ENCODE measurements around the gene SH3BP5.
A peak's percentile ranks its signal among the peaks of the same experiment; 100 is the strongest.

Gene SH3BP5

GRCh38 chr3:15260531-15260930 is 71.9 kb downstream of the SH3BP5 start:
- peaks cover 21% of the 10 kb centered on the region for H3K4me1 Mint-ChIP-seq (ENCODE audit: low read depth)

GRCh38 chr3:15258720-15259119 is 73.7 kb downstream of the SH3BP5 start:
- Mint-ChIP-seq H3K27ac (no peak overlapping the region), H3K9me3 (no peaks in the 10 kb centered on the region), H3K36me3 (ENCODE audit: low read depth) (peaks cover 53% of the 10 kb centered on the region), H3K27me3 (ENCODE audit: low read depth) (no peaks in the 10 kb centered on the region), H3K4me1 (ENCODE audit: low read depth) (peaks cover 12% of the 10 kb centered on the region), H3K4me3 (no peak overlapping the region)

More at GRCh38 chr3:15260531-15260930, 71.9 kb downstream of the SH3BP5 start:
- Mint-ChIP-seq H3K27ac (no peak overlapping the region), H3K27me3 (ENCODE audit: low read depth) (no peaks in the 10 kb centered on the region), H3K36me3 (ENCODE audit: low read depth) (peaks cover 51% of the 10 kb centered on the region), H3K9me3 (no peaks in the 10 kb centered on the region), H3K4me3 (no peak overlapping the region)

DNA sequence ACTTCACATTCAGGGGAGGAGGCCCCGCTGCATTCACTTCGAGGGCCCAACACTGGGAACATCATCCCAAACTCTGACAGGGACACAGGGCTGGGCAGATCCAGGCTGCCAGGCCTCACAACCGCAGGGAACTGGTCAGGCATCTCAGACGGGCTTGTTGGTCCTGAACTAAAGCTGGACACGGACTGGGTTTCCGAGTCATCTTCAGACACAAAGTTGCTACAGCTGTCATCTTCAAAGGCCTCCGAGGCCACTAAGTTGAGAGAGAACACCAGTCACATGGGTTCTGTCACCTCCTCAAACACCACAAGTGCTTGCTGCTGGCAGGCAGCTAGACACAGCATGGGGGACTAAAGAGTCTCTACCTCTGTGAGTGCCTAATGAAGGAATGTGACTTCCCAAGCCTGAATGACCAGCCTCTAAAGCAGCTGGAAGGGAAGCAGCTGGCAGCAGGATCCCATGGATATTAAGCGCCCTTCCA is 75.5 kb downstream of the SH3BP5 start:
- no peak overlapping the region for H3K27ac Mint-ChIP-seq
- H3K36me3 Mint-ChIP-seq (ENCODE audit: low read depth) = peaks cover 61% of the 10 kb centered on the region
- no peaks in the 10 kb centered on the region for H3K27me3 Mint-ChIP-seq (ENCODE audit: low read depth)
- H3K4me3 Mint-ChIP-seq = no peak overlapping the region
- no peaks in the 10 kb centered on the region for H3K9me3 Mint-ChIP-seq
- peaks cover 19% of the 10 kb centered on the region for H3K4me1 Mint-ChIP-seq (ENCODE audit: low read depth)

GRCh38 chr3:15255215-15255614 is 77.2 kb downstream of the SH3BP5 start:
- Mint-ChIP-seq H3K9me3 (no peaks in the 10 kb centered on the region), H3K27ac (no peak overlapping the region), H3K27me3 (ENCODE audit: low read depth) (no peaks in the 10 kb centered on the region), H3K4me1 (ENCODE audit: low read depth) (peaks cover 15% of the 10 kb centered on the region), H3K4me3 (no peak overlapping the region), H3K36me3 (ENCODE audit: low read depth) (peaks cover 54% of the 10 kb centered on the region)

GRCh38 chr3:15253023-15253697 is 79.2 kb downstream of the SH3BP5 start:
- Mint-ChIP-seq H3K9me3 (no peaks in the 10 kb centered on the region), H3K4me1 (ENCODE audit: low read depth) (peaks cover 15% of the 10 kb centered on the region), H3K4me3 (no peak overlapping the region), H3K27ac (peak overlapping the region; percentile 63), H3K27me3 (ENCODE audit: low read depth) (no peaks in the 10 kb centered on the region), H3K36me3 (ENCODE audit: low read depth) (peaks cover 38% of the 10 kb centered on the region)

- H3K27ac Mint-ChIP-seq = no peak overlapping the region
- peaks cover 35% of the 10 kb centered on the region for H3K36me3 Mint-ChIP-seq (ENCODE audit: low read depth)
- no peaks in the 10 kb centered on the region for H3K27me3 Mint-ChIP-seq (ENCODE audit: low read depth)
- no peaks in the 10 kb centered on the region for H3K9me3 Mint-ChIP-seq
- no peak overlapping the region for H3K4me3 Mint-ChIP-seq
- H3K4me1 Mint-ChIP-seq (ENCODE audit: low read depth) = peaks cover 5% of the 10 kb centered on the region
These were observed 86.2 kb downstream of the SH3BP5 start for GRCh38 chr3:15246186-15246585.

DNA sequence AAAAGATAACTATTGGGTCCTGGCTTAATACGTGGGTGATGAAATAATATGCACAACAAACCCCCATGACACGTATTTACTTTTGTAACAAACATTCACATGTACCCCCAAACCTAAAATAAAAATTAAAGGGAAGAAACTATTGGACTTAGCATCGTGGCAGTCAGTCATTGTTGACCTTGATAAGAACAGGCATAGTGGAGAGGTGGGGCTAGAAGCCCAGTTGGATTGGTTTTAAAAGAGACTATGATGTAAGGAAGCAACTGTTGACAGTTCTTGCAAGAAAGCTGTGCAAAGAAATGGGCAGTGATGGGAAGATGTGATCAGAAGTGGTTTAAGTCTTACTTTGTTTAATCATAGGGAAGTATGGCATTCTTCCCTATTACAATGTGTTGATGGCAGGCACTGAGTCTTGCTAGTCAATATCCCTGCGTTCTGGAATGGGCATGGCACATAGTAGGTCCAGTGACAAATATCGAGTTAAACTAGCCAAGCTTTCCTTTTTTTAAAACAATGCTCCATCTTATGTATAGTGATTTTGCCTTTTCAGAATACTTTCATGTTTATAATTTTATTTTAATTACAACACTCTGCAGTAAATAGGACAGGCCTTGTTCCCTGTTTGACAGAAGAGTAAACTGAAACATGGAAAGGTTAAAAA is 88.4 kb downstream of the SH3BP5 start:
- Mint-ChIP-seq H3K36me3 (ENCODE audit: low read depth) (peaks cover 35% of the 10 kb centered on the region), H3K4me3 (no peak overlapping the region), H3K4me1 (ENCODE audit: low read depth) (peaks cover 4% of the 10 kb centered on the region)

GRCh38 chr3:15241341-15241740 is 91.0 kb downstream of the SH3BP5 start:
- Mint-ChIP-seq H3K9me3 (no peaks in the 10 kb centered on the region), H3K4me3 (no peak overlapping the region), H3K36me3 (ENCODE audit: low read depth) (peaks cover 29% of the 10 kb centered on the region), H3K27me3 (ENCODE audit: low read depth) (no peaks in the 10 kb centered on the region), H3K27ac (no peak overlapping the region), H3K4me1 (ENCODE audit: low read depth) (peaks cover 2% of the 10 kb centered on the region)

More for the DNA sequence above, 88.4 kb downstream of the SH3BP5 start:
- H3K27ac Mint-ChIP-seq = no peak overlapping the region
- no peaks in the 10 kb centered on the region for H3K27me3 Mint-ChIP-seq (ENCODE audit: low read depth)
- H3K9me3 Mint-ChIP-seq = no peaks in the 10 kb centered on the region

DNA sequence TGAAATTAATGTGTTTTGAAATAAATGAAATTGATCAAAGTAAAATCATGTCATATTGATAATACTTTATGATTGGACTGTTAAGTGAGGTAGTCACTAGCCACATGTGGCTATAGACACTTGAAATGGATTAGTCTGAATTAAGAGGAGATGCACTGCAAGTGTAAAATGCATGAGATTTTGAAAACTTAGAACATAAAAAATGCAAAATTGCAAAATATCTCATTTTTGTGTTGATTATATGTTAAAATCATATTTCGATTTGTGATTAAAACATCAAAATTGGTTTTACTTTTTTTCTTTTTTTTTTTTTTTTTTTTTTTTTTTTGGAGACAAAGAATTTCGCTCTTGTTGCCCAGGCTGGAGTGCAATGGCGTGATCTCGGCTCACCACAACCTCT is 103.1 kb downstream of the SH3BP5 start:
- Mint-ChIP-seq H3K9me3 (no peaks in the 10 kb centered on the region), H3K36me3 (ENCODE audit: low read depth) (peaks cover 15% of the 10 kb centered on the region), H3K4me1 (ENCODE audit: low read depth) (peaks cover 4% of the 10 kb centered on the region), H3K27ac (no peak overlapping the region), H3K4me3 (no peak overlapping the region), H3K27me3 (ENCODE audit: low read depth) (no peaks in the 10 kb centered on the region)

DNA sequence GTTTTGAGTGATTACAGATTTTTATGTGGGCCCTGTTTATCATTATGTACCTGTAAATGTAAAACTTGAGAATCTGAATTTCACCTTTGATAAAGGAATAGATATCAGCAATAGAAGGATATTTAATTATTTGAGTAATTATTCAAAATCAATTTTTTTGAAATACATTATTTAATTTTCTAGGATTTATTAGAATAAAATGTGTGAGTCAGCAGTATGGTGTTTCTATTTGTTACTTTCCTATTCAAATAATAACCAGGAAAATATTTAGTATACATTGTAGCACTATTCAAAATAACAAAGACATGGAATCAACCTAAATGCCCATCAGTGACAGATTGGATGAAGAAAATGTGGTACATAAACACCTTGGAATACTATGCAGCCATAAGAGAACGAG is 104.2 kb downstream of the SH3BP5 start:
- H3K27ac Mint-ChIP-seq = no peak overlapping the region
- peaks cover 15% of the 10 kb centered on the region for H3K36me3 Mint-ChIP-seq (ENCODE audit: low read depth)
- H3K27me3 Mint-ChIP-seq (ENCODE audit: low read depth) = no peaks in the 10 kb centered on the region
- H3K9me3 Mint-ChIP-seq = no peaks in the 10 kb centered on the region
- H3K4me1 Mint-ChIP-seq (ENCODE audit: low read depth) = peaks cover 4% of the 10 kb centered on the region
- no peak overlapping the region for H3K4me3 Mint-ChIP-seq

DNA sequence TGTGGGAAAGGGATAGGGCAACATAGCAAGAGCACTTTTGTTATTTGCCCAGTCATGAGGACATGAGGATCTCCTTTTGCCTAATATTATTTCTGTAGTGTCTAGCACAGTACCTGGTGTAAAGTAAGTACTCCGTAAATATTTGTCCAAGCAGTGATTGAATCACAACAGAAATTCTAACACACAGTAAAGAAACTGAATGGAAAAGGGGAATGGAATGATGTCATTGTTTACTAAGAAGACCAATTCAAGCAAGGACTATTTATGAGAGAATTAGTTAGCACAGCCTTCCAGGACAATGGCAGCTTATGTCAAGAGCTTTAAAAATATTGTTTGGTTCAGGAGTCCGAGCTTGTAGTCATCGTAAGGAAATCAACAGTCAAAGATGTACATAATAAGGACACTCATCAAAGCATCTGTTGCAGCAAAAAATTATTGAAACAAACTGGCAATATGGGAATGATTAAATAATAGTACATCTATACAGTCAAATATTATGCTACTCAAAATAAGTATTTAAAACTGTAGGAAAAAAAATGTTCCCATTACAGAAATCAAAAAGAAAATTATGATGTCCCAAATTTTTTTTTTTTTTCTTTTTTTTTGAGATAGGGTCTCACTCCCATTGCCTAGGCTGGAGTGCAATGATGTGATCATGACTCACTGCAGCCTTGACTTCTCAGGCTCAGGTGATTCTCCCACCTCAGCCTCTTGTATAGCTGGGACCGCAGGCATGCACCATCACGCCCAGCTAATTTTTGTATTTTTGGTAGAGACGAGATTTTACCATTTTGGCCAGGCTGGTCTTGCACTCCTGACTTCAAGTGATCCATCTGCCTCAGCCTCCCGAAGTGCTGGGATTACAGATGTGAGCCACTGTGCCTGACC is 108.5 kb downstream of the SH3BP5 start:
- Mint-ChIP-seq H3K9me3 (no peaks in the 10 kb centered on the region), H3K27me3 (ENCODE audit: low read depth) (no peaks in the 10 kb centered on the region), H3K36me3 (ENCODE audit: low read depth) (peaks cover 26% of the 10 kb centered on the region), H3K27ac (no peak overlapping the region), H3K4me1 (ENCODE audit: low read depth) (peaks cover 4% of the 10 kb centered on the region), H3K4me3 (no peak overlapping the region)

DNA sequence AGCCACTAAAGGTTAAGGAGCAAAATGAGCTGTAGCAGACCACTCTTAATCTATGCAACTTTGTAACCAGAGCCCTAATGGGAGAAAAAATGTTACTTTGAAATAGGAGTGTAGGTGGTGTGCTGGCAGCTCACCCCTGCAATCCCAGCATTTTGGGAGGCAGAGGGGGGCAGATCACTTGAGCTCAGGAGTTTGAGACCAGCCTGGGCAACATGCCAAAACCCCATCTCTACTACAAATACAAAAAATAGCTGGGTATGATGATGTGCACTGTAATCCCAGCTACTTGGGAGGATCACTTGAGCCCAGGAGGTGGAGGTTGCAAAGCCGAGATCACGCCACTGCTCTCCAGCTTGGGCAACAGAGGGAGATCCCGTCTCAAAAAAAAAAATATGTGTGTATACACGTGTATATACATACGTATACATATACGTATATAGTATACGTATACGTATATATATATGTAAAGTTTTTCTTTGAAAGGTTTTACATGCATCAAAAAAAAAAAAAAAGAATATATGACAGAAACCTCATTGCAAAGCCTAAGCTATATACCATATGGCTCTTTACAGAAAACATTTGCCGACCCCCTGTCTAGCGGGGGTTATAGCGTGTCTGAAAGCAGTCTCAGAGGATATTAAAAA is 110.7 kb downstream of the SH3BP5 start:
- Mint-ChIP-seq H3K4me1 (ENCODE audit: low read depth) (peaks cover under 1% of the 10 kb centered on the region), H3K9me3 (no peaks in the 10 kb centered on the region), H3K36me3 (ENCODE audit: low read depth) (peaks cover 39% of the 10 kb centered on the region), H3K27me3 (ENCODE audit: low read depth) (no peaks in the 10 kb centered on the region), H3K27ac (no peak overlapping the region), H3K4me3 (no peak overlapping the region)

- Mint-ChIP-seq H3K27me3 (ENCODE audit: low read depth) (no peaks in the 10 kb centered on the region), H3K4me1 (ENCODE audit: low read depth) (peaks cover 2% of the 10 kb centered on the region), H3K4me3 (no peak overlapping the region), H3K9me3 (no peaks in the 10 kb centered on the region), H3K27ac (no peak overlapping the region), H3K36me3 (ENCODE audit: low read depth) (peaks cover 43% of the 10 kb centered on the region)
These were observed 111.7 kb downstream of the SH3BP5 start for GRCh38 chr3:15220661-15221060.

DNA sequence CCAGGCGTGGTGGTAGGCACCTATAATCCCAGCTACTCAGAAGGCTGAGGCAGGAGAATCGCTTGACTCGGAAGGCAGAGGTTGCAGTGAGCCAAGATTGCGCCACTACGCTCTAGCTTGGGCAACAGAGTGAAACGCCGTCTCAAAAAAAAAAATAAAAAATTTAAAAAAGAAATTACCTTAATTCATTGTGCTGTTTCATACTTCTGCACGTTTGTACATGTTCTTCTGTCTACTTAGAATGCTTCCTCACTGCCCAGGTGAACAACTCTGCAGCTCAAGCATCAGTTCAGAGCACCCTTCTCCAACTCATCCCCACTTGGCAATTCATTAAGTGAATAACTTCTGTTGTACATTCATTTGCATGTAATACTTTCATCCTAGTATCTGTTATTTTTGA is 112.3 kb downstream of the SH3BP5 start:
- Mint-ChIP-seq H3K27ac (no peak overlapping the region), H3K36me3 (ENCODE audit: low read depth) (peaks cover 49% of the 10 kb centered on the region), H3K4me3 (no peak overlapping the region), H3K4me1 (ENCODE audit: low read depth) (peaks cover 2% of the 10 kb centered on the region), H3K27me3 (ENCODE audit: low read depth) (no peaks in the 10 kb centered on the region), H3K9me3 (no peaks in the 10 kb centered on the region)

Data from T-helper 1 cell treated with Interleukin-12 subunit alpha and Interleukin-12 subunit beta and Interleukin-4 antibody, amounts not matched to agents 30 μg/mL and 1 μg/mL, for 36 hours (primary cell).